Hindlimb muscle (tissue), 1 donor: ENCODE results near the gene DEPDC7. TPM values are rescaled to one million over a fixed set of nuclear protein-coding genes. Genes with fewer than 3 reads are reported as not detected.
A peak's percentile ranks its signal among the peaks of the same experiment; 100 is the strongest.
"Not testable (repeated sequence)": the region's sequence is repeated elsewhere in the genome, so short reads cannot be mapped to it uniquely, and the experiment has no call there.

Experiments used
- DNase-seq: peaks from one replicate; pipeline ENCODE4 v3.0.0-alpha.2; 2013
- polyA plus RNA-seq: library from polyadenylated mRNA; unstranded; fragments of 120-200 nt; gene quantifications from one replicate; pipeline ENCODE4 v1.2.1, GENCODE V29; 2013; ENCODE audit not compliant: insufficient read length

Gene DEPDC7
- 17.2 TPM for polyA plus RNA-seq

- DNase-seq: peak; percentile 89
Observed at GRCh38 chr11:33015621-33016551, at the start of gene DEPDC7. Gene DEPDC7, plus strand, starts transcription at chr11:33015878. Its CDS starts 78 bp downstream, at chr11:33015956.

GRCh38 chr11:32968541-32968940, 47.1 kb upstream of the DEPDC7 start:
- no peak for DNase-seq

- DNase-seq: not testable (repeated sequence)
Observed at GRCh38 chr11:32972233-32972632, 43.4 kb upstream of the DEPDC7 start.

- DNase-seq: no peak
Observed at GRCh38 chr11:32972781-32973180, 42.9 kb upstream of the DEPDC7 start.

DNA sequence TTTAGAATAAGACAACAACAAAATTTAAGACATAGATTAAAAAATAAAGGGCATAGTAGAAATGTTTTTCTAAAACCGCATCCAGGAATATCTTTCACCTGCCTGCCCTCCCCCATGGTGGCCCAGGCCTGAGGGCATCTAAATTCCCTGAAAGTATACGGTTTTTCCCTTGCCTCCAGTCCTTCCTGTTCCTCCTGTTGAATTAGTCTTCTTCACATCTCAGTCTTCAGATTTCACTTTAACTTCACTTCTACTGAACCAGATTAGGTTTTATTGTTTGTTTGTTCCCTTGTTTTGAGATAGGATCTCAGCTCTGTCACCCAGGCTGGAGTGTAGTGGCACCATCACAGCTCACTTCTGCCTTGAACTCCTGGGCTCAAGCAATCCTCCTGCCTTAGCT, 33.1 kb upstream of the DEPDC7 start:
- no peak for DNase-seq

DNA sequence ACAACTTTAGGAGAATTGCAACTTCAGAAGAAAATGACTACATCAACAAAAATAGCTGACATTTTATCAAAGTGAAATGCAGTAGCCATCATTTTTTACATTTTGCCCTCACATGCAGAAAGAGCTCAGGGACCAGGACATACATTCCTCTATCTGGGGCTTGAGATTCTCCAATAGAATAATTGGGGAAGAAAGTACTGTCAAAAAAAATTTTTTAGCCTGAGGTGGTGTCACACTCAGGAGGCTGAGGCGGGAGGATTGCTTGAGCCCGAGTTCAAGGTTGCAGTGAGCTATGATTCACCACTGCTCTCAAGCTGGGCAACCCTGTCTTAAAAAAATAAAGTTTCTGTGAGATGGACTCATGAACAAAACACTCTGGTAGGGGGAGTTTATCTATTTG, 32.2 kb upstream of the DEPDC7 start:
- no peak for DNase-seq

GRCh38 chr11:32985600-32985999, 30.1 kb upstream of the DEPDC7 start:
- no peak for DNase-seq

- no peak for DNase-seq
Observed at GRCh38 chr11:32987851-32988250, 27.8 kb upstream of the DEPDC7 start.

DNA sequence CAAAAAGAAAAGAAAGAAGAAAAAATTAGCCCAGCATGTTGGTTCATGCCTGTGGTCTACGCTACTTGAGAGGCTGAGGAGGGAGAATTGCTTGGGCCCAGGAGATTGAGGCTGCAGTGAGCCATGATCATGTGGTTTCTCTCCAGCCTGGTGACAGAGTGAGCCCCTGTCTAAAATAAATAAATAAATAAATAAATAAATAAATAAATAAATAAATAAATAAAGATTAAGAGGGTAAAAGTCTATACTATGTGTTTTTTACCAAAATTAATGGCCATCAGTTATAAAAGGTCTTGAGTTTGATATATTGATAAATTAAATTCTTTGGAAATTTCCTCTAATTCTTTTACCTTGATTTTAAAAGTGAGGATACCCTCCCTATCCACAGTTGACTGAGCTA, 25.2 kb upstream of the DEPDC7 start:
- DNase-seq: no peak

- no peak for DNase-seq
Observed at GRCh38 chr11:32991427-32991826, 24.3 kb upstream of the DEPDC7 start.

DNA sequence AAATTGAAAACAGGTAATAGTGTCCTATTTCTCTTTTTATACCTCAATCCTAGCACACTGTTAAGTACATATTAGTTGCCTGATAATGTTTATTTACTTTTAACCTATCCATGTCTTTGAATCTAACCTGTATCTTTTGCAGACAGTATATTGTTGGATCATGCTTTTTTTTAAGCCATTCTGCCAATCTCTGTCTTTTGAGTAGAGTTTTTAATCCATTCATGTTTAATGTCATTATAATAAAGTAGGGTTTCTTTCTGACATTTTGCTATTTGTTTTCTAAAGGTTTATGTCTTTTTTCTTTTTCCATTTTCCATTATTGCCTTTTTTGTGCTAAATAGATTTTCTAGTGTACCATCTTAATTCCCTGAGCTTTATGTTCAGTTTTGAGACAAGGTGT, 23.8 kb upstream of the DEPDC7 start:
- DNase-seq: no peak

- no peak for DNase-seq
Observed at GRCh38 chr11:33000181-33000580, 15.5 kb upstream of the DEPDC7 start.

DNA sequence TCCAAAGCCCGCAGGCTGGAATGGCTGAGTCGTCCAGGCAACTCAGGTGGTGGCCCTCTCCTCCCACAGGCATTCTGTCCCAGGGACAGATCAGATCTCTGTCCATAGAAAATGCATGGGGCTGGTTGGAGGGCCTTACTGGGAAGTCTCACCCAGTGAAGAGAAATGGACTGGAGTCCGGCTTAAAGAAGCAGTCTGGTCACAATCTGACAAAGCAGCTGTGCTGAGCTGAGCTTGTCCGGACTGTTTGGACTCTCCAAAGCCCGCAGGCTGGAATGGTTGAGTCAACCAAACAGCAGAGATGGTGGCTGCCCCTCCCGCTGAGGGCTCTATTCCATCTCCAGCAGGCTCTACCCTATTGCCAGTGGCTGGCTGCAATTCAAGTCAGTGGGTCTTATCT, 14.4 kb upstream of the DEPDC7 start:
- no peak for DNase-seq

DNA sequence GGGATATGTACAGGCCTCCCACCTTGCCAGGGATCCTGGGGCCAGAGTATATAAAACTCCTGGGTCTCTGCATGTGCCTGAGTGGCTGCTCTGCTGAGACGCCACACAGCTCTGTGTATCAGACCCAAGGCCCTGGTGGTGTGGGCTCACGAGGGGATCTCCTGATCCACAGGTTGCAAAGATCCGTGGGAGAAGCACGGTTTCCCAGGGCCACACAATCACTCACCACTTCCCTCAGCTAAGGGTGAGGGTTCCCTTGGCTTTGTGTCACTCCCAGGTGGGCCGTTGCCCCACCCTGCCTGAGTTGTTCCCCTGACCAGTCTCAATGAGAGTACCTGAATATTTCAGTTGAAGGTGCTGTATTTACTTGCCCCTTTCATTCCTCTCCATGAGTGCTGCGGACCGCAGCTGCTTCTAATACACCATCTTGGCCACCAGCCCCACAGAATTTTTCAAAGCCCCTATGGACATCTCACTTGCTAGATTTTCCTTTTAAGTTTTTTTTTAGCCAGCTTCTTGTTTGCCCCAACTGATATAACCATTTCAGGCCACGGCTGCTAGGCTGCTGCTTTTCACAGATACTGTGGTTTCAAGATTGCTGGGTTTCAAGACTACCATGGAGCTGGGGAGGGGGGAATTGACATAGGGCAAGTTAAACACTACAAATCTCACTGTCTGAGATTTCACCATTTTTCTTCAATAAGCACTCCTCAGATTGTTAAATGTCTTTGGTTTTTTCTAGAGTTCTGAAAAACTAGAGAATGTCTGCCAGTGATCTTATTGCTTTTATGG, 13.7 kb upstream of the DEPDC7 start:
- no peak for DNase-seq

DNA sequence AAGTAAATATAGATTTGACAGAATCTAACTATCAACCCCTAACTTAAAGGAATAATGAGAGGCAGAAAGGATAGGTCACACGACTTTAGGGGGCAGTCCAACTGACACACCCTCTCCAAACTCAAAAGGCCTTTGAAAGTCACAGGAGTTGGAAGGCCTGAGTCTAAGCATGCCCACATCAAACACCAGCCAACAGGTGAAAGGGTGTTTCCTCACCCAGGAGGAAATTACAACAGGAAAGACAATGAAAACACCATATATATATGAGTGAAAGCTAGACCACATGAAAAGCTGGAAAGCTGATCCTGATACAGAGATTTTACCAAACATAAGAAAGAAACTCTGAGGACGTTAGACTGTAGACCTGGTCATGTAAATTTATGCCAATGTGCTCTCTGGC, 10.5 kb upstream of the DEPDC7 start:
- DNase-seq: no peak

GRCh38 chr11:33006010-33006409, 9.7 kb upstream of the DEPDC7 start:
- no peak for DNase-seq

DNA sequence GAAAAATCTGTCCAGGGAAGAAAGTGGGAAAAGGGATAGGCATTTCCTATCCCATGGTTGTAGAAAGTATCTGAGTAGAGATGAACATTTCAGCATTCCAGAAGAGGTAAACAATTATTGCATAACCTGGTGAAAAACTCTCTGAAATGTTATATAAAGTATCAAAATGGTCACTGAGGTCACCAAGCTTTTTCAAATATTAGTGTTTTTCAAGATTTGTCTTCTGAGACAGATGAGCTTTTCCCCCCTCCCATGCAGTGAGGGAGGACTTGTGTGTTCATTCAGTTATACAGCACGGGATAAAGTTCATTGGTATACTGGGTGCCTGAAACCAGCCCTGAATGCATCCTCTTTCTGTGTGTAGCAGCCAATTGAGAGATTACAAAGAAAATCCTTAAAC, 1.9 kb upstream of the DEPDC7 start:
- no peak for DNase-seq

DNA sequence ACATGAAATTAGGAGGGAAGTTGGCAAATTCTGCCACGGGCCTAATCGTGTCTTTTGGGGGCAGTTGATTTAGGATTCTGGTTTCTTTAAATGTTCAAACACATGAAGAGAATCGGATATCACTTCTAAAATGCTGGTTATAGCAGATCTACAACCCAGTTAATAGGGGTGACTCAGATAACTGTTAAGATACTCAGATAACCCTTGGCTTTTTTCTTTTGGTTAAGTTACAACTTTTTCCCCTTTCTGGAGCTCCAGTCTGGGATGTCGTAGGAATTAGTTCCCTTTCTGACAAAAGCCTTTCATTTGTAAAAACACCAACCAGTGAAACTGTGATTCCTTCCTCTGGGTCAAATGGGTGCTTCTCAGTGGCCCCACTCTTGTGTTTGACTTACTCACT, 976 bp downstream of the DEPDC7 start:
- no peak for DNase-seq

- no peak for DNase-seq
Observed at GRCh38 chr11:33017478-33017877, 1.8 kb downstream of the DEPDC7 start.

- DNase-seq: no peak
Observed at GRCh38 chr11:33017965-33018364, 2.3 kb downstream of the DEPDC7 start.

DNA sequence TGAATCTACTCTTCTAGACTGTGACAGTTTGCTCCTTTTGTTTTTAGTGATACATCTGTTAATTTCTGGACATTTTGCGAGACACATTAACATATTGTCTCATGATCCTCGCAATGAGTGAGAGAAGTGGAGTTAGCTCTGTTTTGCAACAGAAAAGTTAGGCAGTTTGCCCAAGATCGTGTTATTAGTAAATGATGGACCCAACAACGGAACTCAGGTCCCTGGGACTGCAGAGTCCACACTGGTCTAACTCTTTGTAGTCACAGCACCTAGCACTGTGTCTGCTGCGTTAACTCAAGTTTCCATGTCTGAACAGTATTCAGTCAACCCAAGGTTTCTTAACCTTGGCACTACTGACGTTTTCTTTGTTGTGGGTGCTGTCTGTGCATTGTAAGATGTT, 3.2 kb downstream of the DEPDC7 start:
- DNase-seq: no peak

DNA sequence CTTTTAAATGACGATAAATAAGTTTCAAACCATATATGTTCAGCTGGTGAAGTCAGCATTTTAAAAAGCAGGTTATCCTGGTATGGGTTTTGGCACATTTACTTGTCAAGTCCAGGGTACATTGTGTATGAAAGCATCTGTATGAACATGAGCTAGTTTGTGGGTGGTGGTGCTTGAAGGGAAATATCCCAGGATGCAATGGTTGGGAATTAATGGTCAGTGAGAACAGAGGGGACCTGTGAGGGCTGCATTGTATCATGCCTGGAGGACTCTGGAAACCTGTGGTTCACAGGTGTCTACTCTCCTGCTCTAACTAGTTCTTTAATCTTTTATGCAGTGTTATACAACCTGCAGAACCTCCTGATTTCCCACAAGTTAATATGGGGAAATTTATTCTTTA, 5.8 kb downstream of the DEPDC7 start:
- DNase-seq: no peak

DNA sequence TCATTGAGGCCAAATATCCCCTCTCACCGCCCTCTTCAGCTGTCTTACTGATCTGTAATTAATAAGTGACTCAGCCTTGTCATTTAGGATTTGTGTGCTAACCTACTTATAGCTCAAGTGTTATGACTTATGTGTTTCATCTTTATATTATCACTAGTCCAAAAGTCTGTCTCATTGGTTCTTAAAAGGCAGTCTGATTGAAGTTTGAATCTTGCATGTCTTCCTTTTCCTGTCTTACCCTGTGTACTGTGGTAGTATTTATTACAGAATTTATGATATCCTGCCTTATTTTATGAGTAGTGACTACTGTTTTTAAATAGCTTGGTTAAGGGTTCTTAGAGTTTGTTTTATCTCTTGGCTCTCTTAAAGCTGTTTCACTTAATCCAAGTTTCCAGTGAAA, 6.3 kb downstream of the DEPDC7 start:
- DNase-seq: no peak

- DNase-seq: no peak
Observed at GRCh38 chr11:33025339-33025722, 9.7 kb downstream of the DEPDC7 start.
